OCI-LY7 (cell line): ENCODE results near the gene LRIG1. TPM values are rescaled to one million over a fixed set of nuclear protein-coding genes. Genes with fewer than 3 reads are reported as not detected.

ENCODE experiments used
- BruUV-seq: library from RNA; stranded (reverse); fragments of 400-500 nt; replicated peaks from 2 replicates; lab custom pipeline; 2021; lab: Mats Ljungman, UMichigan
- CTCF ChIA-PET: fragments of 300-600 bp; sonication (Branson Sonifier 250); formaldehyde crosslinking; loops from one replicate; lab custom pipeline; 2022; ENCODE audit warnings: antibody characterized with exemption; ENCODE audit not compliant: unreplicated experiment; lab: Charles Lee
- POLR2A ChIA-PET: fragments of 300-600 bp; sonication (Branson Sonifier 250); formaldehyde crosslinking; loops from one replicate; lab custom pipeline; 2022; ENCODE audit warnings: antibody characterized with exemption; lab: Charles Lee
- DNase-seq: peaks from one replicate; pipeline ENCODE4 v3.0.0-alpha.2; 2015; ENCODE audit warnings: low spot score
- H2AFZ ChIP-seq: fragments of 200-600 bp; sonication (generic), shearing (Covaris generic); 2 replicates; pipeline ENCODE4 v1.6.1; 2014; ENCODE audit warnings: mild to moderate bottlenecking, antibody characterized with exemption, low read length, moderate library complexity
- H3K27ac ChIP-seq: fragments of 200-600 bp; sonication (generic); 2 replicates; pipeline ENCODE4 v1.5.1; 2014; ENCODE audit warnings: mixed run types, low read depth, mild to moderate bottlenecking, moderate library complexity, low read length, inconsistent platforms; ENCODE audit not compliant: poor library complexity, severe bottlenecking
- H3K36me3 ChIP-seq: fragments of 200-600 bp; sonication (generic); 2 replicates; pipeline ENCODE4 v1.6.1; 2014; ENCODE audit warnings: mild to moderate bottlenecking, antibody characterized with exemption, low read length, moderate library complexity, mixed read lengths; ENCODE audit not compliant: insufficient read depth
- H3K4me1 ChIP-seq: fragments of 200-600 bp; sonication (generic); 2 replicates; pipeline ENCODE4 v1.5.1; 2014; ENCODE audit warnings: mild to moderate bottlenecking, low read length; ENCODE audit not compliant: insufficient read depth, poor library complexity, severe bottlenecking
- H3K4me2 ChIP-seq: fragments of 200-600 bp; sonication (generic); 2 replicates; pipeline ENCODE4 v1.6.1; 2014; ENCODE audit warnings: mild to moderate bottlenecking, low read length
- H3K4me3 ChIP-seq: fragments of 200-600 bp; sonication (generic); 2 replicates; pipeline ENCODE4 v1.5.1; 2014; ENCODE audit warnings: mild to moderate bottlenecking, low read depth, low read length; ENCODE audit not compliant: poor library complexity, severe bottlenecking
- H3K79me2 ChIP-seq: fragments of 200-600 bp; sonication (generic); 2 replicates; pipeline ENCODE4 v1.6.1; 2016; ENCODE audit warnings: low read depth, mild to moderate bottlenecking, low read length, moderate library complexity, mixed read lengths; ENCODE audit not compliant: insufficient read depth
- H3K9me2 ChIP-seq: fragments of 200-600 bp; sonication (generic); 2 replicates; pipeline ENCODE4 v1.6.1; 2016; ENCODE audit warnings: mild to moderate bottlenecking, low read length, mixed read lengths; ENCODE audit not compliant: insufficient read depth
- H3K9me3 ChIP-seq: fragments of 200-600 bp; sonication (generic); 2 replicates; pipeline ENCODE4 v1.6.1; 2014; ENCODE audit warnings: mild to moderate bottlenecking, mixed run types, low read length, mixed read lengths
- H4K20me1 ChIP-seq: fragments of 200-600 bp; sonication (generic); 2 replicates; pipeline ENCODE4 v1.6.1; 2014; ENCODE audit warnings: mild to moderate bottlenecking, antibody characterized with exemption, low read length, moderate library complexity, mixed read lengths; ENCODE audit not compliant: insufficient read depth
- EZH2phosphoT487 ChIP-seq: fragments of 200-600 bp; sonication (generic); IDR thresholded peaks from 2 replicates; pipeline ENCODE4 v1.6.1; 2018; ENCODE audit warnings: low read depth, borderline replicate concordance, mild to moderate bottlenecking, mixed run types, antibody characterized with exemption, low read length, moderate library complexity, mixed read lengths
- intact Hi-C: fragments of 100-400 bp; cut with micrococcal nuclease; formaldehyde crosslinking; loops from one replicate; pipeline ENCODE4 v1.10.0; 2022; ENCODE audit not compliant: unreplicated experiment
- total RNA-seq, 2 experiments: library from RNA; depleted of rRNA in 1 of 2; stranded (reverse); fragments of >200 nt in 1 of 2; shearing (Covaris generic) in 1 of 2; gene quantifications; 2 replicates each; pipeline ENCODE4 v1.2.3, GENCODE V29; 2014 to 2022
- TF ChIP-seq, protein P1 (sequence below): fragments of 200-600 bp; sonication (generic); conservative IDR thresholded peaks from 2 replicates; pipeline ENCODE4 v1.5.1; 2014; ENCODE audit warnings: mild to moderate bottlenecking, antibody characterized with exemption, low read length, moderate library complexity, mixed read lengths

Gene LRIG1
- total RNA-seq, 2 experiments from 2014 or later: 84.2 to 115 TPM

- intact Hi-C loops: no loop called here
- Histone ChIP-seq H3K27ac (no peak overlapping the region), H3K4me3 (no peak overlapping the region)
Measured at GRCh38 chr3:66442254-66443117, 58.3 kb downstream of the LRIG1 start.

DNA sequence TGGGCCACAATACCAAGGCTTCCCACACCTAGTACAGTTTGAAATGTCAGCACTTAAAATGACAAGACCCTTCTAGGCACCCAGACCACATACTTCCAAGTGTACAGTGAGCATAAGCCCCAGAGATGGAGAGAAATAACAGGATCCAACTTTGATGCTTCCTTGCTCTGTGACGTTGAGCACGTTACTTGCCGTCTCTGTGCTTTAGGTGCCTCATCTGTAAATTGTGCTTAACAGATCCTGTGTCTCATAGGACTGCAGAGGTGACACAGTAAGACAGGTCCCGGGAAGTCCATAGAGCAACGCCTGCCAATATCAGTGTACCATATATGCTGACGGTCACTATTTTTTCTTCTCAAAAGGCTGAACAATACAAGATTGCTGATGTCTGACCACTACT is 59.1 kb downstream of the LRIG1 start:
- no peak overlapping the region for H3K4me3 ChIP-seq
- H3K4me1 ChIP-seq: peaks cover 34% of the 10 kb centered on the region
- H3K9me2 ChIP-seq: no peaks in the 10 kb centered on the region
- H2AFZ ChIP-seq: no peak overlapping the region
- DNase-seq: no peak
- H3K27ac ChIP-seq: no peak overlapping the region
- peaks cover 94% of the 10 kb centered on the region for H3K36me3 ChIP-seq
- TF ChIP-seq, protein P1, sequence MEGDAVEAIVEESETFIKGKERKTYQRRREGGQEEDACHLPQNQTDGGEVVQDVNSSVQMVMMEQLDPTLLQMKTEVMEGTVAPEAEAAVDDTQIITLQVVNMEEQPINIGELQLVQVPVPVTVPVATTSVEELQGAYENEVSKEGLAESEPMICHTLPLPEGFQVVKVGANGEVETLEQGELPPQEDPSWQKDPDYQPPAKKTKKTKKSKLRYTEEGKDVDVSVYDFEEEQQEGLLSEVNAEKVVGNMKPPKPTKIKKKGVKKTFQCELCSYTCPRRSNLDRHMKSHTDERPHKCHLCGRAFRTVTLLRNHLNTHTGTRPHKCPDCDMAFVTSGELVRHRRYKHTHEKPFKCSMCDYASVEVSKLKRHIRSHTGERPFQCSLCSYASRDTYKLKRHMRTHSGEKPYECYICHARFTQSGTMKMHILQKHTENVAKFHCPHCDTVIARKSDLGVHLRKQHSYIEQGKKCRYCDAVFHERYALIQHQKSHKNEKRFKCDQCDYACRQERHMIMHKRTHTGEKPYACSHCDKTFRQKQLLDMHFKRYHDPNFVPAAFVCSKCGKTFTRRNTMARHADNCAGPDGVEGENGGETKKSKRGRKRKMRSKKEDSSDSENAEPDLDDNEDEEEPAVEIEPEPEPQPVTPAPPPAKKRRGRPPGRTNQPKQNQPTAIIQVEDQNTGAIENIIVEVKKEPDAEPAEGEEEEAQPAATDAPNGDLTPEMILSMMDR: no peak
- no peak for TF ChIP-seq EZH2phosphoT487
- intact Hi-C loops: no loop called here
- ChIA-PET POLR2A (interaction anchor here (2.9 kb wide), 1 partner anchor 9 kb away, joined by 13 read pairs; no protein-coding TSS in a partner anchor), CTCF (no interaction called here)
- peaks cover 57% of the 10 kb centered on the region for H3K79me2 ChIP-seq
- H3K9me3 ChIP-seq: no peaks in the 10 kb centered on the region
- no peak overlapping the region for H3K4me2 ChIP-seq
- no peaks in the 10 kb centered on the region for H4K20me1 ChIP-seq
- BruUV-seq: no TSS peak

More at GRCh38 chr3:66442254-66443117, 58.3 kb downstream of the LRIG1 start:
- no peak for TF ChIP-seq EZH2phosphoT487
- TF ChIP-seq, protein P1: no peak
- no peaks in the 10 kb centered on the region for H3K9me2 ChIP-seq
- H3K36me3 ChIP-seq: peaks cover 94% of the 10 kb centered on the region
- H2AFZ ChIP-seq: no peak overlapping the region
- ChIA-PET POLR2A (no interaction called here), CTCF (no interaction called here)
- H3K9me3 ChIP-seq: no peaks in the 10 kb centered on the region
- peaks cover 3% of the 10 kb centered on the region; the same call in 1 of the 2 replicates for H4K20me1 ChIP-seq
- BruUV-seq: TSS peak; percentile 12
- no peak for DNase-seq
- no peak overlapping the region for H3K4me2 ChIP-seq
- peaks cover 55% of the 10 kb centered on the region for H3K79me2 ChIP-seq
- H3K4me1 ChIP-seq: peaks cover 34% of the 10 kb centered on the region

DNA sequence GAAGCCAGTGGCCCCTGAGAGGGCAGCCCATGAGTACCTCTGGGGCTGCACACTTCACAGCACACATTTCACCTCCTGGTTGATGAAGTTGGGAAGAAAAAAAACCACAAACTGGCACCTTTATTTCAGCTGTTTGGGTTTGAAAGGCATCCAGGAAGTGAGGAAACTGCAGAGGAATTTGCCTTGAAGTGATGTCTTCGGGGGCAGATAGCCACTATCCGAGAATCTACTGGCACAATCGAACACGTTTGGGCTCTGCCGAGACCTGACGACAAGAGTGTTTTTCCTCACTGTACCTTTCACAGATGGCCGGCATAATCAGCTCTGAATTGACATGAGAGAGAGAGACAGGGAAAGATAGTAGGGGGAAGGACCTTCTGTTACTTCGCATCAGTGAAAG is 59.7 kb downstream of the LRIG1 start:
- no peaks in the 10 kb centered on the region for H3K9me2 ChIP-seq
- no peak for DNase-seq
- intact Hi-C loops: no loop called here
- H3K79me2 ChIP-seq: peaks cover 62% of the 10 kb centered on the region
- peaks cover 95% of the 10 kb centered on the region for H3K36me3 ChIP-seq
- peak overlapping the region; percentile 50 for H3K27ac ChIP-seq
- 0 out of 2 replicates have a peak overlapping the region, but pooled peaks have one; percentile 20 for H3K4me2 ChIP-seq
- H3K4me3 ChIP-seq: no peak overlapping the region
- peaks cover 34% of the 10 kb centered on the region for H3K4me1 ChIP-seq
- TF ChIP-seq, protein P1: no peak
- TF ChIP-seq EZH2phosphoT487: no peak
- ChIA-PET POLR2A (interaction anchor here (2.2 to 2.9 kb wide), 2 partner anchors 9 to 50 kb away, joined by 10 to 13 read pairs; no protein-coding TSS in a partner anchor), CTCF (no interaction called here)
- no peaks in the 10 kb centered on the region for H4K20me1 ChIP-seq
- no peak overlapping the region for H2AFZ ChIP-seq
- no TSS peak for BruUV-seq
- no peaks in the 10 kb centered on the region for H3K9me3 ChIP-seq
